ENCODE data around the gene ELOVL3.

DNA sequence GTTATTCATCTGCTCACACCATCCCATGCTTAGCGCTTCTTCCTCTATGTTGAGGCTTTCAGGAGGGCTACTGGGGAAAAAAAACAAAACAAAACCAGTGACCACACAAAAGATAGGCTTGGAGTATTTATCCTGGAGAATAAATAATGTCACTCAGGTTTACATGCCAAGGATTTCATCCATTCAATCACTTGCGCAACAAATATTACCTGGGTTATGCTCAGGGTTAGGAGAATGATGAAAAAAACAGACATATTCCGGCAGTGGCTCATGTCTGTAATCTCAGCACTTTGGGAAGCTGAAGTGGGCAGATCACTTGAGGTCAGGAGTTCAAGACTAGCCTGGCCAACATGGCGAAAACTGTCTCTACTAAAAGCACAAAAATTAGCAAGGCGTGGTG is 3.3 kb upstream of the ELOVL3 start:
- TF ChIP-seq, protein P1, sequence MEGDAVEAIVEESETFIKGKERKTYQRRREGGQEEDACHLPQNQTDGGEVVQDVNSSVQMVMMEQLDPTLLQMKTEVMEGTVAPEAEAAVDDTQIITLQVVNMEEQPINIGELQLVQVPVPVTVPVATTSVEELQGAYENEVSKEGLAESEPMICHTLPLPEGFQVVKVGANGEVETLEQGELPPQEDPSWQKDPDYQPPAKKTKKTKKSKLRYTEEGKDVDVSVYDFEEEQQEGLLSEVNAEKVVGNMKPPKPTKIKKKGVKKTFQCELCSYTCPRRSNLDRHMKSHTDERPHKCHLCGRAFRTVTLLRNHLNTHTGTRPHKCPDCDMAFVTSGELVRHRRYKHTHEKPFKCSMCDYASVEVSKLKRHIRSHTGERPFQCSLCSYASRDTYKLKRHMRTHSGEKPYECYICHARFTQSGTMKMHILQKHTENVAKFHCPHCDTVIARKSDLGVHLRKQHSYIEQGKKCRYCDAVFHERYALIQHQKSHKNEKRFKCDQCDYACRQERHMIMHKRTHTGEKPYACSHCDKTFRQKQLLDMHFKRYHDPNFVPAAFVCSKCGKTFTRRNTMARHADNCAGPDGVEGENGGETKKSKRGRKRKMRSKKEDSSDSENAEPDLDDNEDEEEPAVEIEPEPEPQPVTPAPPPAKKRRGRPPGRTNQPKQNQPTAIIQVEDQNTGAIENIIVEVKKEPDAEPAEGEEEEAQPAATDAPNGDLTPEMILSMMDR (optimal IDR thresholded peaks at IDR 0.05 in 1 of 3, IDR thresholded peaks at IDR 0.05 in 1 of 3, conservative IDR thresholded peaks at IDR 0.05 in 1 of 3; ENCODE audit: extremely low read depth in 1 of 3, insufficient read depth in 2 of 3, low read length in 3 of 3) = no peak
- no peak for TF ChIP-seq EZH2 (IDR thresholded peaks at IDR 0.05; ENCODE audit: low read length)

All from keratinocyte (primary cell).